Activated CD8-positive, alpha-beta T cell treated with anti-CD3 and anti-CD28 coated beads for 36 hours (primary cell): ENCODE measurements around the gene SEC61B. TPM values are rescaled to one million over a fixed set of nuclear protein-coding genes. Genes with fewer than 3 reads are reported as not detected.
A peak's percentile ranks its signal among the peaks of the same experiment; 100 is the strongest.

Experiments used
- ATAC-seq: fragments of 200-7000 bp; cut with Tn5 transposase; one replicate; pipeline ENCODE4 v1.10.0; 2021; ENCODE audit warnings: mild to moderate bottlenecking, moderate library complexity
- CTCF ChIA-PET: fragments of 350-600 bp; sonication (Branson Sonifier 250); formaldehyde crosslinking; loops from one replicate; lab custom pipeline; 2021; ENCODE audit warnings: antibody characterized with exemption; lab: Charles Lee
- POLR2A ChIA-PET: fragments of 350-600 bp; sonication (Branson Sonifier 250); formaldehyde crosslinking; loops from one replicate; lab custom pipeline; 2021; ENCODE audit warnings: antibody characterized with exemption; lab: Charles Lee
- DNase-seq: peaks from one replicate; pipeline ENCODE4 v3.0.0-alpha.2; 2020
- H3K27ac Mint-ChIP-seq: one replicate; pipeline ENCODE4 v1.8.0; 2021; ENCODE audit warnings: mild to moderate bottlenecking, mixed read lengths
- H3K27me3 Mint-ChIP-seq: one replicate; pipeline ENCODE4 v1.8.0; 2021; ENCODE audit warnings: mixed read lengths
- H3K36me3 Mint-ChIP-seq: one replicate; pipeline ENCODE4 v1.8.0; 2021; ENCODE audit warnings: low read depth, mixed read lengths
- H3K4me1 Mint-ChIP-seq: one replicate; pipeline ENCODE4 v1.8.0; 2021; ENCODE audit warnings: low read depth, mixed read lengths
- H3K4me3 Mint-ChIP-seq: one replicate; pipeline ENCODE4 v1.8.0; 2021; ENCODE audit warnings: mild to moderate bottlenecking, moderate library complexity, mixed read lengths
- H3K9me3 Mint-ChIP-seq: one replicate; pipeline ENCODE4 v1.8.0; 2021; ENCODE audit warnings: mixed read lengths
- CTCF ChIP-seq: fragments of 200-600 bp; IDR thresholded peaks from one replicate; pipeline ENCODE4 v1.8.0; 2022; ENCODE audit warnings: antibody characterized with exemption, mild to moderate bottlenecking
- intact Hi-C: fragments of 100-400 bp; cut with micrococcal nuclease; formaldehyde crosslinking; loops from one replicate; pipeline ENCODE4 v1.10.0; 2022
- total RNA-seq, 2 experiments: library from RNA; stranded (reverse); gene quantifications; one replicate each; pipeline ENCODE4 v1.2.3, GENCODE V29; 2021

The SEC61B gene
- total RNA-seq, 2 experiments from 2014 or later: 140 to 149 TPM

GRCh38 chr9:99259231-99259918, 37.3 kb downstream of the SEC61B start:
- intact Hi-C loops: no loop called here
- ATAC-seq (peak; percentile 90), DNase-seq (peak; percentile 68)
- POLR2A ChIA-PET: interaction anchor here (0.7 to 1.6 kb wide), 2 partner anchors 36 to 77 kb away, joined by 3 to 5 read pairs; no protein-coding TSS in a partner anchor
- TF ChIP-seq CTCF: no peak
- Mint-ChIP-seq H3K27ac (peak overlapping the region; percentile 79), H3K9me3 (no peaks in the 10 kb centered on the region), H3K4me3 (peak overlapping the region; percentile 45), H3K4me1 (peaks cover 29% of the 10 kb centered on the region), H3K36me3 (no peaks in the 10 kb centered on the region), H3K27me3 (peaks cover 10% of the 10 kb centered on the region)
- CTCF ChIA-PET: interaction anchor here (0.9 to 2.8 kb wide), 6 partner anchors 25 to 96 kb away, joined by 3 to 17 read pairs (median 6); partner anchors contain the start of genes ALG2 and SEC61B

- no peak for DNase-seq
- intact Hi-C loops: loop anchor here (10.0 kb wide), 1 partner anchor 753 kb away; no protein-coding TSS in a partner anchor
- no peak for TF ChIP-seq CTCF
- H3K27me3 Mint-ChIP-seq: peaks cover 5% of the 10 kb centered on the region
- POLR2A ChIA-PET: no interaction called here
- no peak overlapping the region for H3K4me3 Mint-ChIP-seq
- no peaks in the 10 kb centered on the region for H3K36me3 Mint-ChIP-seq
- no peaks in the 10 kb centered on the region for H3K9me3 Mint-ChIP-seq
- no peak overlapping the region for H3K27ac Mint-ChIP-seq
- CTCF ChIA-PET: no interaction called here
- H3K4me1 Mint-ChIP-seq: peaks cover 31% of the 10 kb centered on the region
- ATAC-seq: no peak
Observed at GRCh38 chr9:99261923-99262322, 39.8 kb downstream of the SEC61B start.

GRCh38 chr9:99262949-99263418, 40.9 kb downstream of the SEC61B start:
- intact Hi-C loops: loop anchor here (10.0 kb wide), 1 partner anchor 752 kb away; no protein-coding TSS in a partner anchor
- ATAC-seq (no peak), DNase-seq (no peak)
- no peaks in the 10 kb centered on the region for H3K9me3 Mint-ChIP-seq
- ChIA-PET POLR2A (interaction anchor here (0.5 to 0.9 kb wide), 2 partner anchors 9 to 577 kb away, joined by 3 to 4 read pairs; no protein-coding TSS in a partner anchor), CTCF (no interaction called here)
- peaks cover 35% of the 10 kb centered on the region for H3K4me1 Mint-ChIP-seq
- TF ChIP-seq CTCF: no peak
- H3K4me3 Mint-ChIP-seq: no peak overlapping the region
- H3K27ac Mint-ChIP-seq: no peak overlapping the region
- H3K27me3 Mint-ChIP-seq: peaks cover 1% of the 10 kb centered on the region
- H3K36me3 Mint-ChIP-seq: no peaks in the 10 kb centered on the region

- no peaks in the 10 kb centered on the region for H3K36me3 Mint-ChIP-seq
- peaks cover 1% of the 10 kb centered on the region for H3K27me3 Mint-ChIP-seq
- peaks cover 35% of the 10 kb centered on the region for H3K4me1 Mint-ChIP-seq
- no peak overlapping the region for H3K27ac Mint-ChIP-seq
- H3K4me3 Mint-ChIP-seq: no peak overlapping the region
- no peak for ATAC-seq
- DNase-seq: peak; percentile 71
- ChIA-PET CTCF (interaction anchor here (0.8 to 2.6 kb wide), 4 partner anchors 32 to 747 kb away, joined by 3 to 20 read pairs (median 11); no protein-coding TSS in a partner anchor), POLR2A (interaction anchor here (1.3 to 2.3 kb wide), 2 partner anchors 8 to 10 kb away, joined by 4 to 6 read pairs; no protein-coding TSS in a partner anchor)
- no peaks in the 10 kb centered on the region for H3K9me3 Mint-ChIP-seq
- peak; percentile 37 for TF ChIP-seq CTCF
- intact Hi-C loops: loop anchor here (10.0 kb wide), 1 partner anchor 751 kb away; no protein-coding TSS in a partner anchor
Observed at GRCh38 chr9:99264070-99264680, 42.1 kb downstream of the SEC61B start.
